A549 (cell line): ENCODE measurements around the gene PLEKHG7. TPM values are rescaled to one million over a fixed set of nuclear protein-coding genes. Genes with fewer than 3 reads are reported as not detected.

Experiments
- ATAC-seq, 2 experiments: fragments of 200-7000 bp in 1 of 2; fragments of >200 bp in 1 of 2; cut with Nextera tagmentation in 1 of 2; cut with Tn5 transposase in 1 of 2; 3 replicates each; pipeline versions ENCODE4 v1.8.0 to v1.9.1; 2018 to 2020; ENCODE audit warnings: mild to moderate bottlenecking in 1 of 2, moderate library complexity in 1 of 2
- CTCF ChIA-PET: fragments of 300-600 bp; sonication (Branson Sonifier 250); formaldehyde crosslinking; extraction: SDS; loops from one replicate; lab custom pipeline; 2021; ENCODE audit warnings: antibody characterized with exemption, inconsistent platforms; lab: Yijun Ruan, JAX
- POLR2A ChIA-PET: fragments of 350-600 bp; formaldehyde crosslinking; extraction: SDS; loops from one replicate; lab custom pipeline; 2021; ENCODE audit warnings: antibody characterized with exemption, inconsistent platforms; lab: Yijun Ruan, JAX
- DNase-seq, 2 experiments: peaks; one replicate each; pipeline versions ENCODE4 v3.0.0 to v3.0.0-alpha.2; 2011 to 2016; ENCODE audit warnings: low read depth in 1 of 2, low spot score in 1 of 2
- FAIRE-seq: peaks from 2 replicates; lab custom pipeline; 2011; peaks lifted over from hg19 to GRCh38; lab: Jason Lieb, UNC
- H3K27ac ChIP-seq, 2 experiments: fragments of >200 bp; sonication (Bioruptor Twin); formaldehyde crosslinking; 3 replicates each; pipeline ENCODE4 v1.5.1; 2016 to 2017
- H3K4me1 ChIP-seq: fragments of >200 bp; sonication (Bioruptor Twin); formaldehyde crosslinking; 3 replicates; pipeline ENCODE4 v1.6.1; 2016
- H3K4me2 ChIP-seq: fragments of >200 bp; sonication (Bioruptor Twin); formaldehyde crosslinking; 3 replicates; pipeline ENCODE4 v1.6.1; 2016
- H3K4me3 ChIP-seq: fragments of >200 bp; sonication (Bioruptor Twin); formaldehyde crosslinking; 3 replicates; pipeline ENCODE4 v1.5.1; 2016
- H3K9me3 ChIP-seq: fragments of >200 bp; sonication (Bioruptor Twin); formaldehyde crosslinking; 3 replicates; pipeline ENCODE4 v1.6.1; 2016
- BHLHE40 ChIP-seq: IDR thresholded peaks from 2 replicates; pipeline ENCODE4 v1.6.1; 2012; ENCODE audit warnings: low read depth, low read length, inconsistent platforms
- CEBPB ChIP-seq, 2 experiments: fragments of >200 bp in 1 of 2; sonication (Bioruptor Twin) in 1 of 2; formaldehyde crosslinking in 1 of 2; IDR thresholded peaks; 2 replicates each; pipeline ENCODE4 v1.6.1; 2012 to 2016
- CHD2 ChIP-seq: fragments of 150-350 bp; IDR thresholded peaks from 2 replicates; pipeline ENCODE4 v1.6.1; 2014; ENCODE audit warnings: low read length; ENCODE audit not compliant: partially characterized antibody
- CHD4 ChIP-seq: fragments of 200-600 bp; sonication (generic); IDR thresholded peaks from 2 replicates; pipeline ENCODE4 v1.6.1; 2016; ENCODE audit warnings: antibody characterized with exemption, mild to moderate bottlenecking, borderline replicate concordance
- EHF ChIP-seq: fragments of 250-450 bp; sonication (Bioruptor Pico); IDR thresholded peaks from 2 replicates; pipeline ENCODE4 v1.5.0; 2020; ENCODE audit warnings: mild to moderate bottlenecking
- ESRRA ChIP-seq: fragments of 150-350 bp; IDR thresholded peaks from 2 replicates; pipeline ENCODE4 v1.6.1; 2014; ENCODE audit warnings: mild to moderate bottlenecking, low read length, borderline replicate concordance
- FOSL2 ChIP-seq, 2 experiments: fragments of 450-650 bp in 1 of 2; fragments of >200 bp in 1 of 2; sonication (Bioruptor Twin) in 1 of 2; formaldehyde crosslinking; IDR thresholded peaks; 2 replicates each; pipeline versions ENCODE4 v1.5.0 to v1.6.1; 2016 to 2020; ENCODE audit warnings: mild to moderate bottlenecking in 1 of 2, moderate library complexity in 1 of 2
- FOXS1 ChIP-seq: fragments of 250-450 bp; sonication (Bioruptor Pico); IDR thresholded peaks from 2 replicates; pipeline ENCODE4 v1.5.0; 2020; ENCODE audit warnings: mild to moderate bottlenecking, moderate library complexity
- HDAC2 ChIP-seq: fragments of 200-600 bp; sonication (generic); IDR thresholded peaks from 2 replicates; pipeline ENCODE4 v1.6.1; 2016
- HEYL ChIP-seq: fragments of 250-450 bp; sonication (Bioruptor Pico); IDR thresholded peaks from 2 replicates; pipeline ENCODE4 v1.8.0; 2021; ENCODE audit warnings: mild to moderate bottlenecking, moderate library complexity
- HOXA7 ChIP-seq: fragments of 250-450 bp; sonication (Bioruptor Pico); IDR thresholded peaks from 2 replicates; pipeline ENCODE4 v1.5.0; 2020; ENCODE audit warnings: mild to moderate bottlenecking, moderate library complexity
- HOXB13 ChIP-seq: fragments of 250-450 bp; sonication (Bioruptor Pico); IDR thresholded peaks from 2 replicates; pipeline ENCODE4 v1.5.0; 2020; ENCODE audit warnings: low read depth, mild to moderate bottlenecking, moderate library complexity
- JUNB ChIP-seq: fragments of >200 bp; sonication (Bioruptor Twin); formaldehyde crosslinking; IDR thresholded peaks from 2 replicates; pipeline ENCODE4 v1.6.1; 2016
- KDM5A ChIP-seq: fragments of 200-600 bp; sonication (generic); IDR thresholded peaks from 2 replicates; pipeline ENCODE4 v1.6.1; 2016; ENCODE audit warnings: antibody characterized with exemption, mild to moderate bottlenecking
- MAFK ChIP-seq: fragments of 450-650 bp; IDR thresholded peaks from 2 replicates; pipeline ENCODE4 v1.6.1; 2014; ENCODE audit not compliant: partially characterized antibody
- NFE2L2 ChIP-seq: fragments of 150-350 bp; conservative IDR thresholded peaks from 2 replicates; pipeline ENCODE4 v1.6.1; 2014; ENCODE audit warnings: low read length
- PHF8 ChIP-seq: fragments of 200-600 bp; sonication (generic); IDR thresholded peaks from 2 replicates; pipeline ENCODE4 v1.6.1; 2016; ENCODE audit warnings: low read depth, mild to moderate bottlenecking, antibody characterized with exemption, moderate library complexity, borderline replicate concordance
- POLR2A ChIP-seq: IDR thresholded peaks from 2 replicates; pipeline ENCODE4 v1.6.1; 2012; ENCODE audit warnings: mild to moderate bottlenecking, low read length
- RFX5 ChIP-seq: fragments of 450-650 bp; IDR thresholded peaks from 2 replicates; pipeline ENCODE4 v1.7.1; 2014; ENCODE audit warnings: antibody characterized with exemption, mild to moderate bottlenecking, moderate library complexity
- TFCP2L1 ChIP-seq: fragments of 250-450 bp; sonication (Bioruptor Pico); IDR thresholded peaks from 2 replicates; pipeline ENCODE4 v1.5.0; 2021; ENCODE audit warnings: mild to moderate bottlenecking
- TP53 ChIP-seq: fragments of 250-450 bp; sonication (Bioruptor Pico); IDR thresholded peaks from 2 replicates; pipeline ENCODE4 v1.5.0; 2021; ENCODE audit warnings: mild to moderate bottlenecking, moderate library complexity
- ZNF302 ChIP-seq: fragments of 250-450 bp; sonication (Bioruptor Pico); IDR thresholded peaks from 2 replicates; pipeline ENCODE4 v1.9.0; 2021; ENCODE audit warnings: inconsistent platforms, mild to moderate bottlenecking, moderate library complexity
- ZSCAN20 ChIP-seq: fragments of 250-450 bp; sonication (Bioruptor Pico); IDR thresholded peaks from 2 replicates; pipeline ENCODE4 v1.8.0; 2022; ENCODE audit warnings: mild to moderate bottlenecking, moderate library complexity
- WGBS: methylation state at CpG from one replicate; pipeline ENCODE4 v1.1.6; 2017; ENCODE audit errors: missing lambda C conversion rate; 5-methylcytosine and 5-hydroxymethylcytosine counted together
- polyA plus RNA-seq, 4 experiments: library from polyadenylated mRNA; depleted of rRNA in 3 of 4; stranded (reverse); fragments of >200 nt; fragmentation: RNase III in 1 of 4; extraction: RNeasy Plus Mini Kit Qiagen cat#74134 plus additional on column Dnase treatment in 1 of 4; gene quantifications; 2 replicates in 3 of 4; 3 replicates in 1 of 4; pipeline ENCODE4 v1.2.3, GENCODE V29; 2011 to 2017
- TF ChIP-seq, protein P1 (sequence below): fragments of >200 bp; sonication (Bioruptor Twin); formaldehyde crosslinking; IDR thresholded peaks from 3 replicates; pipeline ENCODE4 v1.5.1; 2016
- TF ChIP-seq, protein P2 (sequence below): fragments of >200 bp; sonication (Bioruptor Twin); formaldehyde crosslinking; IDR thresholded peaks from 3 replicates; pipeline ENCODE4 v1.6.1; 2016
- TF ChIP-seq, protein P3 (sequence below): fragments of 250-450 bp; sonication (Bioruptor Pico); IDR thresholded peaks from 2 replicates; pipeline ENCODE4 v1.5.0; 2021; ENCODE audit warnings: mild to moderate bottlenecking, moderate library complexity, borderline replicate concordance

The PLEKHG7 gene
- polyA plus RNA-seq, 2 of the 4 experiments (the other 2 are of a cell fraction), result 0.03 to 0.05 TPM

DNA sequence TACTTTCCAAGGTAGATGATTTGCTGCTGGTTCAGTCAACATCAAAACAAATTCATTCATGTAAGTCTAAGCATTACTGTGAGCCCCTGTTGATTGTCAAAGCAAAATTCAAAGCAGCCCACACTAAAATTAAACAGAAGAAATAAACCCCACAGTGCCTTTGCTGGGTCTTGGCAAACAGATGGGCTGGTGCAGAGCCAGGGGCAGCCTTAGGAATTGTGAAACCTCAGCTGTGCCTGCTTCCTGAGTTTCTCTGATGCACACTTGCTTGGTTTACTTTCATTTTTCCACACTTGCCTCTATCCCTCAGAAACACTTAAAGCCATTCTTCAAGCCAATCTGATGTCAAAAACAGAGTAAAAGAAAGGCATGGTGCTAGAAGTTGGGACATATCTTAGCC lies 6.6 kb upstream of the PLEKHG7 start:
- no peak for FAIRE-seq
- no peak overlapping the region for H3K4me3 ChIP-seq
- POLR2A ChIA-PET, result no interaction called here
- TF ChIP-seq CHD4 (no peak), HEYL (CRISPR knock-in tag) (no peak), ESRRA (no peak), HOXA7 (CRISPR knock-in tag) (no peak), ZNF302 (no peak), POLR2A (no peak), TFCP2L1 (CRISPR knock-in tag) (no peak), EHF (CRISPR knock-in tag) (no peak), CHD2 (no peak), JUNB (no peak), KDM5A (no peak), PHF8 (no peak), FOXS1 (CRISPR knock-in tag) (no peak), NFE2L2 (no peak), HDAC2 (no peak)
- TF ChIP-seq, protein P1, sequence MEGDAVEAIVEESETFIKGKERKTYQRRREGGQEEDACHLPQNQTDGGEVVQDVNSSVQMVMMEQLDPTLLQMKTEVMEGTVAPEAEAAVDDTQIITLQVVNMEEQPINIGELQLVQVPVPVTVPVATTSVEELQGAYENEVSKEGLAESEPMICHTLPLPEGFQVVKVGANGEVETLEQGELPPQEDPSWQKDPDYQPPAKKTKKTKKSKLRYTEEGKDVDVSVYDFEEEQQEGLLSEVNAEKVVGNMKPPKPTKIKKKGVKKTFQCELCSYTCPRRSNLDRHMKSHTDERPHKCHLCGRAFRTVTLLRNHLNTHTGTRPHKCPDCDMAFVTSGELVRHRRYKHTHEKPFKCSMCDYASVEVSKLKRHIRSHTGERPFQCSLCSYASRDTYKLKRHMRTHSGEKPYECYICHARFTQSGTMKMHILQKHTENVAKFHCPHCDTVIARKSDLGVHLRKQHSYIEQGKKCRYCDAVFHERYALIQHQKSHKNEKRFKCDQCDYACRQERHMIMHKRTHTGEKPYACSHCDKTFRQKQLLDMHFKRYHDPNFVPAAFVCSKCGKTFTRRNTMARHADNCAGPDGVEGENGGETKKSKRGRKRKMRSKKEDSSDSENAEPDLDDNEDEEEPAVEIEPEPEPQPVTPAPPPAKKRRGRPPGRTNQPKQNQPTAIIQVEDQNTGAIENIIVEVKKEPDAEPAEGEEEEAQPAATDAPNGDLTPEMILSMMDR, result no peak
- TF ChIP-seq, protein P2, sequence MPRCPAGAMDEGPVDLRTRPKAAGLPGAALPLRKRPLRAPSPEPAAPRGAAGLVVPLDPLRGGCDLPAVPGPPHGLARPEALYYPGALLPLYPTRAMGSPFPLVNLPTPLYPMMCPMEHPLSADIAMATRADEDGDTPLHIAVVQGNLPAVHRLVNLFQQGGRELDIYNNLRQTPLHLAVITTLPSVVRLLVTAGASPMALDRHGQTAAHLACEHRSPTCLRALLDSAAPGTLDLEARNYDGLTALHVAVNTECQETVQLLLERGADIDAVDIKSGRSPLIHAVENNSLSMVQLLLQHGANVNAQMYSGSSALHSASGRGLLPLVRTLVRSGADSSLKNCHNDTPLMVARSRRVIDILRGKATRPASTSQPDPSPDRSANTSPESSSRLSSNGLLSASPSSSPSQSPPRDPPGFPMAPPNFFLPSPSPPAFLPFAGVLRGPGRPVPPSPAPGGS, result no peak
- TF ChIP-seq, all 56 proteins: peak for 0
- H3K27ac ChIP-seq, result no peak overlapping the region
- peaks cover 8% of the 10 kb centered on the region; the same call in 1 of the 3 replicates for H3K9me3 ChIP-seq
- no peaks in the 10 kb centered on the region for H3K4me1 ChIP-seq
- no peak for ATAC-seq
- DNase-seq, result no peak
- H3K4me2 ChIP-seq, result no peak overlapping the region
- CTCF ChIA-PET, result no interaction called here

DNA sequence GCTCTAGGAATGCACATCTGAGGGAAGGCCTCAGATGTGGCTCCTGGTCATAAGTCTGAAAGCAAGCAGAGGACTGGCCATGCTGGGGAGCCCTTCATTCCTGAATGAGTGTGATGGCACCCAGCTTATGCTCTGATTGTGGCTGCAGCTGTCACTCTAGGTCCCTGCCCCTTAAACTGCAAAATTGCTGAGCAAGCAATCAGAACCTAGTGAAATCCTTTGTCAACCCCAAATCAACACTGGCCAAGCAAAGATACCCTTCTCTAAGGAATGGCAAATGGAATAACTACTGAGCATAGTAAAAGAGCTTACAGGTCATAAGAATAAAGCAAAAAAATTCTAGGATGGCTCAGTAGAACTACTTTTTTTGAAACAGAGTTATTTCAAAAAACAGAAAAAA lies 4.3 kb upstream of the PLEKHG7 start:
- no peak overlapping the region for H3K27ac ChIP-seq
- H3K9me3 ChIP-seq, result peaks cover 8% of the 10 kb centered on the region; the same call in 1 of the 3 replicates
- ChIA-PET CTCF (no interaction called here), POLR2A (no interaction called here)
- no peak overlapping the region for H3K4me2 ChIP-seq
- H3K4me1 ChIP-seq, result no peaks in the 10 kb centered on the region
- DNase-seq (no peak), ATAC-seq (no peak), FAIRE-seq (no peak)
- TF ChIP-seq BHLHE40 (no peak), MAFK (peak; percentile 90)
- H3K4me3 ChIP-seq, result no peak overlapping the region

DNA sequence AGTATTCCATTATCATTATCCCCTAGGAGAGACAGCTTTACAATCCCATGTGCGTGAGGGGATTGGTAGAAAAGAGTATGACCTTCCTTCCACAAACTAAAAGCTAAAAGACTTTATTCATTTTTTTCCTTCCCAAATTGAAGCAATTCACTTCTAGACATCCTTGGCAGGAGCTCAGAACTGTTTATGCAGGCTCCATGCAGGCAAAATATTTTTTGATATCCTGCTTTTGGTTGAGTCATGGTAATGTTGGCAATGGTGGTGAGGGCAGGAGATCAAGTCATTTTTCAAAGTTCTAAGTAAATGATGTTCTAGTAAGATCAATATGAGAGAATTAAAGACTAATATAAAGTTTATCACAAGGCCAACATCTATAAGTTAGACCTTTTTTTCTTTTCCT lies 1.3 kb upstream of the PLEKHG7 start:
- POLR2A ChIA-PET, result no interaction called here
- Histone ChIP-seq H3K9me3 (peaks cover 8% of the 10 kb centered on the region; the same call in 1 of the 3 replicates), H3K27ac (no peak overlapping the region)
- 100% methylated on average over 1 of the region's 1 CpG for WGBS
- FAIRE-seq, result no peak
- CTCF ChIA-PET, result no interaction called here
- TF ChIP-seq, protein P2, result no peak
- TF ChIP-seq KDM5A (no peak), HOXB13 (no peak), CEBPB (IDR thresholded peaks at IDR 0.05) (no peak), ZSCAN20 (CRISPR knock-in tag) (no peak), TP53 (CRISPR knock-in tag) (no peak), PHF8 (no peak), FOSL2 (IDR thresholded peaks at IDR 0.05) (no peak), FOSL2 (CRISPR knock-in tag; IDR thresholded peaks at IDR 0.05) (no peak), NFE2L2 (no peak), RFX5 (no peak)
- TF ChIP-seq, protein P3, sequence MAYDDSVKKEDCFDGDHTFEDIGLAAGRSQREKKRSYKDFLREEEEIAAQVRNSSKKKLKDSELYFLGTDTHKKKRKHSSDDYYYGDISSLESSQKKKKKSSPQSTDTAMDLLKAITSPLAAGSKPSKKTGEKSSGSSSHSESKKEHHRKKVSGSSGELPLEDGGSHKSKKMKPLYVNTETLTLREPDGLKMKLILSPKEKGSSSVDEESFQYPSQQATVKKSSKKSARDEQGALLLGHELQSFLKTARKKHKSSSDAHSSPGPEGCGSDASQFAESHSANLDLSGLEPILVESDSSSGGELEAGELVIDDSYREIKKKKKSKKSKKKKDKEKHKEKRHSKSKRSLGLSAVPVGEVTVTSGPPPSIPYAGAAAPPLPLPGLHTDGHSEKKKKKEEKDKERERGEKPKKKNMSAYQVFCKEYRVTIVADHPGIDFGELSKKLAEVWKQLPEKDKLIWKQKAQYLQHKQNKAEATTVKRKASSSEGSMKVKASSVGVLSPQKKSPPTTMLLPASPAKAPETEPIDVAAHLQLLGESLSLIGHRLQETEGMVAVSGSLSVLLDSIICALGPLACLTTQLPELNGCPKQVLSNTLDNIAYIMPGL (CRISPR knock-in tag), result no peak
- TF ChIP-seq, protein P1, result no peak
- TF ChIP-seq, all 56 proteins: peak for 0
- H3K4me2 ChIP-seq, result no peak overlapping the region
- ATAC-seq (no peak), DNase-seq (no peak)
- no peak overlapping the region for H3K4me3 ChIP-seq
- no peaks in the 10 kb centered on the region for H3K4me1 ChIP-seq
